ENCODE measurements around the gene TXN2.

DNA sequence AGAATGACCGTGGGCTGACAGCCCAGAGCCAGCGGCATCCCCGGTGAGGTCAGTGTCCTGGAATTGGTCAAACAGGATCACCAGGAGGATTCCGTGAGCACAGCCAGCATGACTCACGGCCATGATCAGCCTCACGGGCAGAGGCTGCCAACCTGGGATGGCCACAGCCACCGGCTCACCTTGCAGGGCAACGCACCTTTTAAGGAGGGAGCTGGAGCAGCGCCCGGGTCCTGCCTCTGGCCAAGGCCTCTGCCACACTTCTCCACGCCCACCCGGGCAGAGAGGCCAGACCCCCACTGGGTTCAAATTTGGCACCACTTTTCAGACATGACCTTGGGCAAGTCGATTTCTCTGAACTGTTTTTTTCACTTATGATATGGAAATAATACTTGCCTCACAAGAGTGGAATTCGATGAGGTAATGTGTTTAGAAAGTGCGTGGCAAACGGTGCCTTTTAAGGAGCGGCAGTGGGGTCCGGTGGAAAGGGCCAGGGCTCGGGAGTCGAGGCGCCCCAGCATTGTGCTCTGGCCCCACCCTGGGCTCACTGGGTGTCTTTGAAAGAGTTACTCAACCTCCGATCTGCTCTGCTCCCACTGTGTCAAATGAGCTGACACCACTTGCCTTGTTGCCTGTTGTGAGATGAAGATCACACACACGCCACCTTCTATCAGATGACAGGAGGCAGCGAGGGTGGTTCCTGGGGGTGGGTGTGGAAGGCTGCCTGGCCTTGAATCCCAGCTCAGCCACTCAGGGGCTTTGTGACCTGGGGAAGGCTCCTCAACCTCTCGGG lies 16.0 kb downstream of the TXN2 start:
- no peak for TF ChIP-seq EGR1 (IDR thresholded peaks at IDR 0.05)
- 0 out of 2 replicates have a peak, but pooled peaks have one; percentile 24 for TF ChIP-seq TAF1 (IDR thresholded peaks at IDR 0.05; ENCODE audit: low read depth)
- TF ChIP-seq CREB1 (IDR thresholded peaks at IDR 0.05; ENCODE audit: low read depth), result peak; percentile 25; the same call in 1 of the 2 replicates
- TF ChIP-seq, protein P1, sequence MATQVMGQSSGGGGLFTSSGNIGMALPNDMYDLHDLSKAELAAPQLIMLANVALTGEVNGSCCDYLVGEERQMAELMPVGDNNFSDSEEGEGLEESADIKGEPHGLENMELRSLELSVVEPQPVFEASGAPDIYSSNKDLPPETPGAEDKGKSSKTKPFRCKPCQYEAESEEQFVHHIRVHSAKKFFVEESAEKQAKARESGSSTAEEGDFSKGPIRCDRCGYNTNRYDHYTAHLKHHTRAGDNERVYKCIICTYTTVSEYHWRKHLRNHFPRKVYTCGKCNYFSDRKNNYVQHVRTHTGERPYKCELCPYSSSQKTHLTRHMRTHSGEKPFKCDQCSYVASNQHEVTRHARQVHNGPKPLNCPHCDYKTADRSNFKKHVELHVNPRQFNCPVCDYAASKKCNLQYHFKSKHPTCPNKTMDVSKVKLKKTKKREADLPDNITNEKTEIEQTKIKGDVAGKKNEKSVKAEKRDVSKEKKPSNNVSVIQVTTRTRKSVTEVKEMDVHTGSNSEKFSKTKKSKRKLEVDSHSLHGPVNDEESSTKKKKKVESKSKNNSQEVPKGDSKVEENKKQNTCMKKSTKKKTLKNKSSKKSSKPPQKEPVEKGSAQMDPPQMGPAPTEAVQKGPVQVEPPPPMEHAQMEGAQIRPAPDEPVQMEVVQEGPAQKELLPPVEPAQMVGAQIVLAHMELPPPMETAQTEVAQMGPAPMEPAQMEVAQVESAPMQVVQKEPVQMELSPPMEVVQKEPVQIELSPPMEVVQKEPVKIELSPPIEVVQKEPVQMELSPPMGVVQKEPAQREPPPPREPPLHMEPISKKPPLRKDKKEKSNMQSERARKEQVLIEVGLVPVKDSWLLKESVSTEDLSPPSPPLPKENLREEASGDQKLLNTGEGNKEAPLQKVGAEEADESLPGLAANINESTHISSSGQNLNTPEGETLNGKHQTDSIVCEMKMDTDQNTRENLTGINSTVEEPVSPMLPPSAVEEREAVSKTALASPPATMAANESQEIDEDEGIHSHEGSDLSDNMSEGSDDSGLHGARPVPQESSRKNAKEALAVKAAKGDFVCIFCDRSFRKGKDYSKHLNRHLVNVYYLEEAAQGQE (IDR thresholded peaks at IDR 0.05; ENCODE audit: low read depth), result no peak
- peak; percentile 95 for TF ChIP-seq EP300 (IDR thresholded peaks at IDR 0.05; ENCODE audit: borderline replicate concordance)
- TF ChIP-seq YY1 (IDR thresholded peaks at IDR 0.05; ENCODE audit: low read depth), result peak; percentile 78
- TF ChIP-seq RAD21 (IDR thresholded peaks at IDR 0.05; ENCODE audit: low read depth), result peak; percentile 30
- TF ChIP-seq, protein P2, sequence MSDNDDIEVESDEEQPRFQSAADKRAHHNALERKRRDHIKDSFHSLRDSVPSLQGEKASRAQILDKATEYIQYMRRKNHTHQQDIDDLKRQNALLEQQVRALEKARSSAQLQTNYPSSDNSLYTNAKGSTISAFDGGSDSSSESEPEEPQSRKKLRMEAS (IDR thresholded peaks at IDR 0.05), result no peak; the same call in 1 of the 2 replicates
- peak; percentile 71 for TF ChIP-seq CEBPB (IDR thresholded peaks at IDR 0.05)
- peak; percentile 97 for TF ChIP-seq NFIC (IDR thresholded peaks at IDR 0.05)
- peak; percentile 97 for TF ChIP-seq TCF12 (IDR thresholded peaks at IDR 0.05; ENCODE audit: low read depth)
- peak; percentile 59 for TF ChIP-seq ZBTB7A (IDR thresholded peaks at IDR 0.05; ENCODE audit: low read depth)

All from Ishikawa (cell line).